ENCODE measurements around the gene ZNRD2.
A peak's percentile ranks its signal among the peaks of the same experiment; 100 is the strongest.

The ZNRD2 gene

GRCh38 chr11:65553301-65554001, 16.8 kb upstream of the ZNRD2 start:
- H3K4me3 ChIP-seq (ENCODE audit: low read depth, low read length): no peak overlapping the region

More at GRCh38 chr11:65553301-65554001, 16.8 kb upstream of the ZNRD2 start:
- CTCF ChIA-PET: interaction anchor here (4.3 kb wide), 1 partner anchor 12 kb away, joined by 53 read pairs; no protein-coding TSS in a partner anchor
- POLR2A ChIA-PET: interaction anchor here (2.1 kb wide), 1 partner anchor 13 kb away, joined by 7 read pairs; no protein-coding TSS in a partner anchor
- Histone ChIP-seq H3K4me1 (ENCODE audit: control insufficient read depth, insufficient read depth, low read length) (no peaks in the 10 kb centered on the region; the same call in 1 of the 2 replicates), H3K36me3 (ENCODE audit: control insufficient read depth in 2 of 2, insufficient read depth in 1 of 2, low read length in 2 of 2) (peaks cover 5 to 41% of the 10 kb centered on the region in 2 experiments; a peak in 2 of 3 replicates), H3K27ac (ENCODE audit: extremely low read depth, low read depth, low read length) (no peak overlapping the region), H3K9me3 (ENCODE audit: control insufficient read depth, insufficient read depth, low read depth, low read length) (no peaks in the 10 kb centered on the region)
- TF ChIP-seq ZNF600 (tag by site-specific recombination; IDR thresholded peaks at IDR 0.05) (peak; percentile 45; the same call in 1 of the 2 replicates), ZBTB44 (tag by site-specific recombination; IDR thresholded peaks at IDR 0.05) (0 out of 2 replicates have a peak, but pooled peaks have one; percentile 34), SP3 (tag by site-specific recombination; IDR thresholded peaks at IDR 0.05) (peak; percentile 38; the same call in 1 of the 2 replicates), PRDM10 (tag by site-specific recombination; IDR thresholded peaks at IDR 0.05) (peak; percentile 26; the same call in 1 of the 2 replicates), SCRT1 (tag by site-specific recombination; IDR thresholded peaks at IDR 0.05; ENCODE audit: borderline replicate concordance) (peak; percentile 59; the same call in 1 of the 2 replicates), REST (tag by site-specific recombination; IDR thresholded peaks at IDR 0.05) (no peak), ZBTB8A (tag by site-specific recombination; IDR thresholded peaks at IDR 0.05) (no peak), OSR2 (tag by site-specific recombination; IDR thresholded peaks at IDR 0.05) (0 out of 2 replicates have a peak, but pooled peaks have one; percentile 9), ZNF10 (tag by site-specific recombination; IDR thresholded peaks at IDR 0.05) (peak; percentile 80), SP2 (tag by site-specific recombination; IDR thresholded peaks at IDR 0.05) (peak; percentile 54), SCRT2 (tag by site-specific recombination; IDR thresholded peaks at IDR 0.05) (peak; percentile 93), SP7 (tag by site-specific recombination; IDR thresholded peaks at IDR 0.05) (0 out of 2 replicates have a peak, but pooled peaks have one; percentile 10), ZNF311 (tag by site-specific recombination; IDR thresholded peaks at IDR 0.05; ENCODE audit: borderline replicate concordance) (no peak), KLF1 (tag by site-specific recombination; IDR thresholded peaks at IDR 0.05) (peak; percentile 90)
